ENCODE measurements around the gene ZNF79. TPM values are rescaled to one million over a fixed set of nuclear protein-coding genes. Genes with fewer than 3 reads are reported as not detected.

ZNF79 gene
- total and polyA plus RNA-seq, 12 donors = 5.5 to 16.5 (median 10.6) TPM

- intact Hi-C loops (cut with DNase I) = no loop called here
- no peaks in the 10 kb centered on the region for H3K9me3 ChIP-seq (replicated peaks in 1 of 3)
- no peak overlapping the region for H3K27ac ChIP-seq
- DNase-seq = no peak
- TF ChIP-seq, protein P1, sequence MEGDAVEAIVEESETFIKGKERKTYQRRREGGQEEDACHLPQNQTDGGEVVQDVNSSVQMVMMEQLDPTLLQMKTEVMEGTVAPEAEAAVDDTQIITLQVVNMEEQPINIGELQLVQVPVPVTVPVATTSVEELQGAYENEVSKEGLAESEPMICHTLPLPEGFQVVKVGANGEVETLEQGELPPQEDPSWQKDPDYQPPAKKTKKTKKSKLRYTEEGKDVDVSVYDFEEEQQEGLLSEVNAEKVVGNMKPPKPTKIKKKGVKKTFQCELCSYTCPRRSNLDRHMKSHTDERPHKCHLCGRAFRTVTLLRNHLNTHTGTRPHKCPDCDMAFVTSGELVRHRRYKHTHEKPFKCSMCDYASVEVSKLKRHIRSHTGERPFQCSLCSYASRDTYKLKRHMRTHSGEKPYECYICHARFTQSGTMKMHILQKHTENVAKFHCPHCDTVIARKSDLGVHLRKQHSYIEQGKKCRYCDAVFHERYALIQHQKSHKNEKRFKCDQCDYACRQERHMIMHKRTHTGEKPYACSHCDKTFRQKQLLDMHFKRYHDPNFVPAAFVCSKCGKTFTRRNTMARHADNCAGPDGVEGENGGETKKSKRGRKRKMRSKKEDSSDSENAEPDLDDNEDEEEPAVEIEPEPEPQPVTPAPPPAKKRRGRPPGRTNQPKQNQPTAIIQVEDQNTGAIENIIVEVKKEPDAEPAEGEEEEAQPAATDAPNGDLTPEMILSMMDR (IDR thresholded peaks at IDR 0.05) = no peak
- TF ChIP-seq POLR2A (IDR thresholded peaks at IDR 0.05) = no peak
- 83 to 100% (median 89%) methylated on average over 1 of the region's 1 CpG for WGBS, 4 donors
- no peak overlapping the region for H3K4me3 ChIP-seq
- no peaks in the 10 kb centered on the region for H3K27me3 ChIP-seq
- peaks cover 0 to 7% of the 10 kb centered on the region in 2 donors for H3K4me1 ChIP-seq (replicated peaks in 1 of 2)
- H3K36me3 ChIP-seq (replicated peaks in 1 of 2) = no peaks in the 10 kb centered on the region
These were observed 8.5 kb upstream of the ZNF79 start for GRCh38 chr9:127415657-127416056.

DNA sequence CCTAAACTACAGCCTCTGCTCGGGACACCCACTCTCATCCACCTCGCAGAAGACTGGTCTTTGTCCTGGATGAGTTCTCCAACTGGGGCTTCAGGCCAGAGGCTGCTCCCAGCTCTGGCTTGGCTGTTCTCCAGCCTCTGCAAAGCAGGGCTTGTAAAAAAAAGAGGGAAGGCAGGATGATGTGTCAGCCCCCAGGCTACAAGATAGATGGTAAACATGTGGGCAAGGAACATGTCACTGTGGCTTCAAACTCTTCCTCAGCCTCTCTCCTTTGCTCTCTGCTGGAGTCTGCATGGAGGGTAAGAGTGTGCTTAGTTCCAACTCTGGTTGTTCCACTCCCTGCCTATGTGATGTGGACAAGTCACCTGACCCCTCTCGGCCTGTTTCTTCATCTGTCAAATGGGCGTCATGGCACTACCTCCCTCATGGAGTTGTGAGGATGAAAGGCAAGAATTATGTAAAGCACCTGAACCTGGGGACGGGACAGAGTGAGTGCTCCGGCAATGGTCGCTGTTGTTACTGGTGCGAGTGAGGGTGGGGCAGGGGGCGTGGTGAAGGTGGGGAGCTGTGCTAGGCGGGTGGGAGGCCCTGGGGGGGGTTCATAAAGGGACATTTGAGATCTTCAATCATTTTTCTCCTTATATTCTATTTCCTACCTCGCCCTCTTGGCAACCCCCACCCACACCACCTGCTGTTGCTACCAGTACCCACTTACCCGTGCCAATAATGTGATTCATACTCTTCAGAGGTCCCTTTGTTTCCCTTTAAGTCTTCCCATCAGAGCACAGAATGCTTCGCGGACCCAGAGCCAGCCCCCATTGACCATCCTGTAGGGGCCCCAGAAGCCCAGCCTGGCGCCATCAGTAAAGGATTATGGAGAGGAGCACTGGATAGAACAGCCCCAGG lies 6.8 kb upstream of the ZNF79 start:
- TF ChIP-seq, protein P1 (IDR thresholded peaks at IDR 0.05) = no peak
- no peak for TF ChIP-seq POLR2A (IDR thresholded peaks at IDR 0.05)
- Histone ChIP-seq H3K27me3 (no peaks in the 10 kb centered on the region), H3K9me3 (replicated peaks in 1 of 3) (no peaks in the 10 kb centered on the region), H3K4me3 (no peak overlapping the region), H3K27ac (no peak overlapping the region), H3K36me3 (replicated peaks in 1 of 2) (no peaks in the 10 kb centered on the region), H3K4me1 (replicated peaks in 1 of 2) (peaks cover 0 to 19% of the 10 kb centered on the region in 2 donors)
- intact Hi-C loops (cut with DNase I) = no loop called here
- WGBS, 4 donors = 82 to 92% (median 85%) methylated on average over 15 of the region's 15 CpGs
- no peak for DNase-seq

- 73 to 83% (median 78%) methylated on average over 4 to 12 of the region's 12 CpGs for WGBS, 4 donors
- H3K27ac ChIP-seq = no peak overlapping the region
- no peak overlapping the region for H3K4me3 ChIP-seq
- TF ChIP-seq POLR2A (IDR thresholded peaks at IDR 0.05) = no peak
- TF ChIP-seq, protein P1 (IDR thresholded peaks at IDR 0.05) = peak in 2 of 6 experiments; percentile 19 to 32
- no peaks in the 10 kb centered on the region for H3K36me3 ChIP-seq (replicated peaks in 1 of 2)
- no peaks in the 10 kb centered on the region for H3K9me3 ChIP-seq (replicated peaks in 1 of 3)
- peak in 1 of 7 donors; percentile 40 for DNase-seq
- intact Hi-C loops (cut with DNase I) = no loop called here
- no peaks in the 10 kb centered on the region for H3K27me3 ChIP-seq
- H3K4me1 ChIP-seq (replicated peaks in 1 of 2) = peaks cover 5 to 25% of the 10 kb centered on the region in 2 donors
These were observed 6.1 kb upstream of the ZNF79 start for GRCh38 chr9:127418037-127418471.

DNA sequence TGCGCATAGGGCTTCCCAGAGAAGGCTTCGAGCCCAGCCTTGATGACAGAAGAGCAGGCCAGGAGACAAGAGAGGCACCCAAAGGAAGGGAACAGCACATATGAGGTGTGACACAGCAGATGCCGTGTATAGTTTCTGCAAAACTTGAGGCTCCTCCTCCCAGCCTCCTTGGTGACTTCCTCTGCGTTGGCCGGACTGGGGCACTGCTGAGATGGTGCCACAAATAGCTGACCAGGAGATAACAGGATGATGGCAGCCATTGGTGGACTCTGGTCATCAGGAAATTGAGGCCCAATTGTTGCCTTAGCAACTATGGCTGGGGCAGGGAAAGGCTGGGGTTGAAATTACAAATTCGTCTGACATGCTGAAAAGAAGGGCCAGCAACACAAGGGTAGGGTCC lies 4.8 kb upstream of the ZNF79 start:
- no peak for TF ChIP-seq POLR2A (IDR thresholded peaks at IDR 0.05)
- TF ChIP-seq, protein P1 (IDR thresholded peaks at IDR 0.05) = no peak
- WGBS, 4 donors = 63 to 86% (median 81%) methylated on average over 6 of the region's 6 CpGs
- intact Hi-C loops (cut with DNase I) = no loop called here

More for the DNA sequence above, 4.8 kb upstream of the ZNF79 start:
- no peak for DNase-seq
- no peak overlapping the region for H3K27ac ChIP-seq
- no peaks in the 10 kb centered on the region for H3K9me3 ChIP-seq (replicated peaks in 1 of 3)
- no peaks in the 10 kb centered on the region for H3K36me3 ChIP-seq (replicated peaks in 1 of 2)
- H3K4me3 ChIP-seq = no peak overlapping the region
- peaks cover 9 to 30% of the 10 kb centered on the region in 2 donors for H3K4me1 ChIP-seq (replicated peaks in 1 of 2)
- H3K27me3 ChIP-seq = no peaks in the 10 kb centered on the region
